ENCODE results near the gene KCNN1.

- TF ChIP-seq CTCF (IDR thresholded peaks at IDR 0.05) (no peak), POLR2A (IDR thresholded peaks at IDR 0.05) (no peak)
Measured at GRCh38 chr19:18000915-18001776, 34.2 kb downstream of the KCNN1 start.

Data from testis (tissue), 2 donors.